ENCODE measurements around the gene CCDC50. TPM values are rescaled to one million over a fixed set of nuclear protein-coding genes. Genes with fewer than 3 reads are reported as not detected.

CCDC50 gene
- total and polyA plus RNA-seq, 2 donors (not counting 3 experiments of a cell fraction or from before 2014, with no cell fraction given), result 44.4 to 137 TPM

DNA sequence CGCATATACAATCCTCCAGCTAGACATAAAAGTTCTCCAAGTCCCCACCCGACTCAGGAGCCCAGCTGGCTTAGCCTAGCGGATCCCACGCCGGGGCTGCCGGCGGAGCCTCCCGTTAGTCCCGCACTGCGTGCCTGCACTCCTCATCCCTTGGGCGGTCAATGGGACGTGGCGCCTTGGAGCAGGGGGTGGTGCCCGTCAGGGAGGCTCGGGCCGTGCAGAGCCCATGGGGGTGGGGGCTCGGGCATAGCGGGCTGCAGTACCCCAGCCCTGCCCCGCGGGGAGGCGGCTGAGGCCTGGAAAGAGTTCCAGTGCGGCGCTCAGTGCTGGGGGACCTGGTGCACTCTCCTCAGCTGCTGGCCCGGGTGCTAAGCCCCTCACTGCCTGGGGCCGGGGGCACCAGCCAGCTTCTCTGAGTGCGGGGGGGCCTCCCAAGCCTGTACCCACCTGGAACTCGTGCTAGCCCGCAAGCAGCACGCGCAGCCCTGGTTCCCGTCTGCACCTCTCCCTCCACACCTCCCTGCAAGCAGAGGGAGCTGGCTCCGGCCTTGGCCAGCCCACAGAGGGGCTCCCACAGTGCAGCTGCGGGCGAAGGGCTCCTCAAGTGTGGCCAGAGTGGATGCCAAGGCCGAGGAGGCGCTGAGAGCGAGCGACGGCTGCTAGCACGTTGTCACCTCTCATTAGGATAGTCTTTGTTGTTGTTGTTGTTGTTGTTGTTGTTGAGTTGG lies 12.2 kb upstream of the CCDC50 start:
- Histone ChIP-seq H3K4me1 (ENCODE audit: control insufficient read depth, extremely low read depth, insufficient read depth, low read length) (peaks cover 4% of the 10 kb centered on the region), H4K20me1 (replicated peaks; ENCODE audit: control insufficient read depth, extremely low read depth, insufficient read depth, low read length) (no peaks in the 10 kb centered on the region), H2AFZ (ENCODE audit: low read depth, low read length) (no peak overlapping the region), H3K9ac (replicated peaks; ENCODE audit: extremely low read depth, insufficient read depth, low read length) (no peak overlapping the region), H3K9me3 (replicated peaks; ENCODE audit: control insufficient read depth, insufficient read depth, low read length) (no peaks in the 10 kb centered on the region), H3K36me3 (ENCODE audit: control insufficient read depth in 2 of 2, extremely low read depth in 1 of 2, insufficient read depth in 2 of 2, low read length in 2 of 2) (no peaks in the 10 kb centered on the region), H3K27ac (ENCODE audit: insufficient read depth, low read depth, low read length) (no peak overlapping the region), H3K4me2 (ENCODE audit: insufficient read depth, low read length) (no peak overlapping the region), H3K27me3 (ENCODE audit: control insufficient read depth in 2 of 2, insufficient read depth in 2 of 2, low read length in 2 of 2) (no peaks in the 10 kb centered on the region), H3K79me2 (ENCODE audit: control insufficient read depth, insufficient read depth, low read length) (no peaks in the 10 kb centered on the region), H3K9me1 (replicated peaks; ENCODE audit: control insufficient read depth, extremely low read depth, insufficient read depth, low read length) (no peaks in the 10 kb centered on the region), H3K4me3 (replicated peaks in 1 of 3; ENCODE audit: insufficient read depth in 1 of 3, low read depth in 1 of 3, low read length in 3 of 3) (no peak overlapping the region)
- TF ChIP-seq EZH2 (IDR thresholded peaks at IDR 0.05; ENCODE audit: borderline replicate concordance, low read depth, low read length, severe bottlenecking), result no peak
- no peak for TF ChIP-seq JUN (IDR thresholded peaks at IDR 0.05; ENCODE audit: borderline replicate concordance, insufficient read depth, insufficient read length, low read depth)
- TF ChIP-seq, protein P1, sequence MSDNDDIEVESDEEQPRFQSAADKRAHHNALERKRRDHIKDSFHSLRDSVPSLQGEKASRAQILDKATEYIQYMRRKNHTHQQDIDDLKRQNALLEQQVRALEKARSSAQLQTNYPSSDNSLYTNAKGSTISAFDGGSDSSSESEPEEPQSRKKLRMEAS (IDR thresholded peaks at IDR 0.05; ENCODE audit: insufficient read depth, insufficient read length), result no peak
- no peak for TF ChIP-seq FOS (IDR thresholded peaks at IDR 0.05; ENCODE audit: borderline replicate concordance, insufficient read depth, low read length)
- no peak for FAIRE-seq
- CTCF ChIA-PET, result interaction anchor here (2.0 kb wide), 1 partner anchor 10 kb away, joined by 4 read pairs; no protein-coding TSS in a partner anchor
- intact Hi-C loops (cut with micrococcal nuclease) (no loop called here), dilution Hi-C loops (cut with MboI; ENCODE audit: extremely low pct_ligation_motif_present, low sequenced_read_pairs) (no loop called here)
- POLR2A ChIA-PET, result no interaction called here
- no peak for DNase-seq (ENCODE audit: low read depth, low spot score)
- BruUV-seq (replicated peaks), result no TSS peak

DNA sequence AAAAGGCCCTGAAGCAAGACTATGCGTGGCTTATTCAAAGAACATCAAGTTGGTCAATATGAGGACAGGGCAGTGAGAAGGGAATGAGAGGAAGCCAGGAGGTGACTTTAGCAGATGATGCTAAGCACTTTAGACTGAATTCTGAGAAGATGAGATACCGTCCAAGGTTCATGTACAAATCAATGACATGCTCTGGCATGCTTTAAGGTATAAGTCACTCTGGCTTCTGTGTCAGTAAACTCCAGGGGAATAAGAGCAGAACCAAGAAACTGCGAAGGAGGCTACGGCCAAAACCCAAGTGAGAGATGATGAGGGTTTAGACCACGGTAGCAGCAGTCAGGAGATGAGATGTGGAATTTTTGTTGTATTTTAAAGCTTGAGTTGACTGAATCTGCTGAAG lies 8.9 kb upstream of the CCDC50 start:
- H3K36me3 ChIP-seq (ENCODE audit: control insufficient read depth in 2 of 2, extremely low read depth in 1 of 2, insufficient read depth in 2 of 2, low read length in 2 of 2), result no peaks in the 10 kb centered on the region
- no peak for TF ChIP-seq JUN (IDR thresholded peaks at IDR 0.05; ENCODE audit: borderline replicate concordance, insufficient read depth, insufficient read length, low read depth)
- no peak for TF ChIP-seq EZH2 (IDR thresholded peaks at IDR 0.05; ENCODE audit: borderline replicate concordance, low read depth, low read length, severe bottlenecking)
- TF ChIP-seq POLR2A (IDR thresholded peaks at IDR 0.05; ENCODE audit: low read depth, low read length), result no peak
- no peak for TF ChIP-seq GATA2 (IDR thresholded peaks at IDR 0.05; ENCODE audit: insufficient read depth, insufficient read length, low read depth, low read length)
- TF ChIP-seq, protein P2, sequence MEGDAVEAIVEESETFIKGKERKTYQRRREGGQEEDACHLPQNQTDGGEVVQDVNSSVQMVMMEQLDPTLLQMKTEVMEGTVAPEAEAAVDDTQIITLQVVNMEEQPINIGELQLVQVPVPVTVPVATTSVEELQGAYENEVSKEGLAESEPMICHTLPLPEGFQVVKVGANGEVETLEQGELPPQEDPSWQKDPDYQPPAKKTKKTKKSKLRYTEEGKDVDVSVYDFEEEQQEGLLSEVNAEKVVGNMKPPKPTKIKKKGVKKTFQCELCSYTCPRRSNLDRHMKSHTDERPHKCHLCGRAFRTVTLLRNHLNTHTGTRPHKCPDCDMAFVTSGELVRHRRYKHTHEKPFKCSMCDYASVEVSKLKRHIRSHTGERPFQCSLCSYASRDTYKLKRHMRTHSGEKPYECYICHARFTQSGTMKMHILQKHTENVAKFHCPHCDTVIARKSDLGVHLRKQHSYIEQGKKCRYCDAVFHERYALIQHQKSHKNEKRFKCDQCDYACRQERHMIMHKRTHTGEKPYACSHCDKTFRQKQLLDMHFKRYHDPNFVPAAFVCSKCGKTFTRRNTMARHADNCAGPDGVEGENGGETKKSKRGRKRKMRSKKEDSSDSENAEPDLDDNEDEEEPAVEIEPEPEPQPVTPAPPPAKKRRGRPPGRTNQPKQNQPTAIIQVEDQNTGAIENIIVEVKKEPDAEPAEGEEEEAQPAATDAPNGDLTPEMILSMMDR (IDR thresholded peaks at IDR 0.05; ENCODE audit: extremely low read depth in 1 of 2, insufficient read depth in 1 of 2, low read depth in 1 of 2, low read length in 2 of 2), result no peak
- TF ChIP-seq, protein P1 (IDR thresholded peaks at IDR 0.05; ENCODE audit: insufficient read depth, insufficient read length), result no peak
- no peak for TF ChIP-seq MYC (IDR thresholded peaks at IDR 0.05; ENCODE audit: low read depth, low read length)
- no peak for TF ChIP-seq FOS (IDR thresholded peaks at IDR 0.05; ENCODE audit: borderline replicate concordance, insufficient read depth, low read length)
- no peak for TF ChIP-seq POLR2AphosphoS5 (IDR thresholded peaks at IDR 0.05; ENCODE audit: insufficient read depth, low read depth, low read length)
- H3K79me2 ChIP-seq (ENCODE audit: control insufficient read depth, insufficient read depth, low read length), result no peaks in the 10 kb centered on the region
- intact Hi-C loops (cut with micrococcal nuclease), result no loop called here
- dilution Hi-C loops (cut with MboI; ENCODE audit: extremely low pct_ligation_motif_present, low sequenced_read_pairs), result no loop called here
- DNase-seq (ENCODE audit: low read depth, low spot score) (no peak), FAIRE-seq (no peak)
- ChIA-PET CTCF (no interaction called here), POLR2A (no interaction called here)
- no peaks in the 10 kb centered on the region for H3K9me3 ChIP-seq (replicated peaks; ENCODE audit: control insufficient read depth, insufficient read depth, low read length)
- no peak overlapping the region for H3K9ac ChIP-seq (replicated peaks; ENCODE audit: extremely low read depth, insufficient read depth, low read length)
- BruUV-seq (replicated peaks), result no TSS peak
- no peaks in the 10 kb centered on the region for H4K20me1 ChIP-seq (replicated peaks; ENCODE audit: control insufficient read depth, extremely low read depth, insufficient read depth, low read length)
- no peak overlapping the region for H2AFZ ChIP-seq (ENCODE audit: low read depth, low read length)
- H3K4me1 ChIP-seq (ENCODE audit: control insufficient read depth, extremely low read depth, insufficient read depth, low read length), result no peaks in the 10 kb centered on the region
- H3K9me1 ChIP-seq (replicated peaks; ENCODE audit: control insufficient read depth, extremely low read depth, insufficient read depth, low read length), result no peaks in the 10 kb centered on the region
- no peak overlapping the region for H3K27ac ChIP-seq (ENCODE audit: insufficient read depth, low read depth, low read length)
- no peak overlapping the region for H3K4me3 ChIP-seq (replicated peaks in 1 of 3; ENCODE audit: insufficient read depth in 1 of 3, low read depth in 1 of 3, low read length in 3 of 3)
- H3K4me2 ChIP-seq (ENCODE audit: insufficient read depth, low read length), result no peak overlapping the region
- H3K27me3 ChIP-seq (ENCODE audit: control insufficient read depth in 2 of 2, insufficient read depth in 2 of 2, low read length in 2 of 2), result no peaks in the 10 kb centered on the region

All from endothelial cell of umbilical vein (primary cell).